ENCODE results near the gene TRPC4.

- TF ChIP-seq CTCF (conservative IDR thresholded peaks at IDR 0.05 in 1 of 2, IDR thresholded peaks at IDR 0.05 in 1 of 2; ENCODE audit: low read depth in 1 of 2, low read length in 2 of 2) (no peak), EZH2 (IDR thresholded peaks at IDR 0.05; ENCODE audit: low read length, missing control alignments) (no peak)
These were observed 81.2 kb downstream of the TRPC4 start for GRCh38 chr13:37788346-37788745.

All from fibroblast of lung (primary cell).